ENCODE data around the gene TMEM150A. TPM values are rescaled to one million over a fixed set of nuclear protein-coding genes. Genes with fewer than 3 reads are reported as not detected.
"Not testable (repeated sequence)": the region's sequence is repeated elsewhere in the genome, so short reads cannot be mapped to it uniquely, and the experiment has no call there.

The TMEM150A gene
- total RNA-seq, 2 donors from 2014 or later, result 3.5 to 4.1 TPM

DNA sequence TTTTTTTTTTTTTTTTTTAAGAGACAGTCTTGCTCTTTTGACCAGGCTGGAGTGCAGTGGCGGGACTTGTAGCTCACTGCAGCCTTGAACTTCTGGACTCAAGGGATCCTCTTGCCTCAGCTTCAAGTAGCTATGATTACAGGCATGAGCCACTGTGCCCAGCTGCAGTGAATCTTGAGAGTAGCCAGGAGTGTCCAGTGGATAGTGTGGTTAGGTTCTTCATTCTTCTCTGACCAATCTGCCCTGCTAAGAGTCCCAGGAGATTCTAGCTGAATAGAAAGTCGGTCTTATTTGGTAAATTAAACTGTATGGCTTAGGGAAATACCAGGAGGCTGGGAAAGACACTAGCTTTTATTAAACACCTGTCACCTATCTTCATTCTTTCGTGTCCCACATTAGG lies 28.8 kb upstream of the TMEM150A start:
- Mint-ChIP-seq H3K4me3 (no peak overlapping the region), H3K27me3 (ENCODE audit: low read depth) (no peaks in the 10 kb centered on the region), H3K9me3 (no peaks in the 10 kb centered on the region), H3K4me1 (ENCODE audit: low read depth) (peaks cover 19% of the 10 kb centered on the region), H3K36me3 (ENCODE audit: insufficient read depth in 2 of 2) (peaks cover 9 to 23% of the 10 kb centered on the region in 2 donors), H3K27ac (no peak overlapping the region)
- DNase-seq (no peak), ATAC-seq (replicated peaks in 1 of 2) (no peak)

DNA sequence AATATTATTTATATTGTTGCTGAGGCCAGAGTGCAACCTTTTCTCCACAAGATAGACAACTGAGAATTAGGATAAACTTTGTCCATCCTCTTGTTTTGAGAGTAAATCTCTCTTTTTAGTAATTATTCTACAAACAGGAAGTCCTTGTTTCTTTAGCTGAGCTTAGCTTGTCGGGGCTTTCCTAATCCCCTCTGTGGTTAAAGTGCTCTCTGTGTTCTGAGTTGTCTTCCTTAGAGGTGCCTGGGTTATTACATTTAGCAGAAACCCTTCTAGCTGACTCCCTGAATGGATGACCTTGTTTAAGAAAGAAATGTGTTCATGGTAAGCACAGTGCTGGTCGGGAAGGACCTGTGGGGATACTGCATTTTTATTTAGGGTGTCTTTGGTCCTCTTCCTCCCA lies 26.2 kb upstream of the TMEM150A start:
- ATAC-seq (replicated peaks in 1 of 2) (peak; percentile 74 to 96), DNase-seq (no peak)
- Mint-ChIP-seq H3K27me3 (ENCODE audit: low read depth) (no peaks in the 10 kb centered on the region), H3K36me3 (ENCODE audit: insufficient read depth in 2 of 2) (peaks cover 9 to 34% of the 10 kb centered on the region in 2 donors), H3K27ac (peak overlapping the region; percentile 95), H3K4me1 (ENCODE audit: low read depth) (peaks cover 19% of the 10 kb centered on the region), H3K4me3 (peak overlapping the region in 1 of 2 donors; percentile 74), H3K9me3 (no peaks in the 10 kb centered on the region)

GRCh38 chr2:85623991-85624390 lies 21.5 kb upstream of the TMEM150A start:
- Mint-ChIP-seq H3K4me1 (ENCODE audit: low read depth) (peaks cover 16% of the 10 kb centered on the region), H3K9me3 (no peaks in the 10 kb centered on the region), H3K27me3 (ENCODE audit: low read depth) (no peaks in the 10 kb centered on the region), H3K36me3 (ENCODE audit: insufficient read depth in 2 of 2) (peaks cover 12 to 35% of the 10 kb centered on the region in 2 donors), H3K27ac (peak overlapping the region; percentile 34), H3K4me3 (no peak overlapping the region)
- DNase-seq (no peak), ATAC-seq (replicated peaks in 1 of 2) (no peak)

GRCh38 chr2:85621338-85621737 lies 18.8 kb upstream of the TMEM150A start:
- Mint-ChIP-seq H3K27me3 (ENCODE audit: low read depth) (no peaks in the 10 kb centered on the region), H3K27ac (peak overlapping the region; percentile 35), H3K4me1 (ENCODE audit: low read depth) (peaks cover 17% of the 10 kb centered on the region), H3K36me3 (ENCODE audit: insufficient read depth in 2 of 2) (peaks cover 12 to 36% of the 10 kb centered on the region in 2 donors), H3K4me3 (no peak overlapping the region), H3K9me3 (no peaks in the 10 kb centered on the region)
- ATAC-seq (replicated peaks in 1 of 2) (no peak), DNase-seq (no peak)

- Mint-ChIP-seq H3K27ac (no peak overlapping the region), H3K9me3 (no peaks in the 10 kb centered on the region), H3K4me3 (no peak overlapping the region), H3K27me3 (ENCODE audit: low read depth) (no peaks in the 10 kb centered on the region), H3K36me3 (ENCODE audit: insufficient read depth in 2 of 2) (peaks cover 8 to 25% of the 10 kb centered on the region in 2 donors), H3K4me1 (ENCODE audit: low read depth) (peaks cover 27% of the 10 kb centered on the region)
- ATAC-seq (replicated peaks in 1 of 2), result no peak
- DNase-seq, result no peak
These were observed 17.1 kb upstream of the TMEM150A start for GRCh38 chr2:85619617-85620016.

GRCh38 chr2:85617723-85618122 lies 15.2 kb upstream of the TMEM150A start:
- H3K27me3 Mint-ChIP-seq (ENCODE audit: low read depth); DNase-seq; ATAC-seq (replicated peaks in 1 of 2); H3K9me3 Mint-ChIP-seq: not testable (repeated sequence)
- peak overlapping the region; percentile 30 for H3K27ac Mint-ChIP-seq
- peaks cover 5 to 11% of the 10 kb centered on the region in 2 donors for H3K36me3 Mint-ChIP-seq (ENCODE audit: insufficient read depth in 2 of 2)
- H3K4me3 Mint-ChIP-seq, result peak overlapping the region; percentile 96 to 98
- H3K4me1 Mint-ChIP-seq (ENCODE audit: low read depth), result peaks cover 41% of the 10 kb centered on the region

DNA sequence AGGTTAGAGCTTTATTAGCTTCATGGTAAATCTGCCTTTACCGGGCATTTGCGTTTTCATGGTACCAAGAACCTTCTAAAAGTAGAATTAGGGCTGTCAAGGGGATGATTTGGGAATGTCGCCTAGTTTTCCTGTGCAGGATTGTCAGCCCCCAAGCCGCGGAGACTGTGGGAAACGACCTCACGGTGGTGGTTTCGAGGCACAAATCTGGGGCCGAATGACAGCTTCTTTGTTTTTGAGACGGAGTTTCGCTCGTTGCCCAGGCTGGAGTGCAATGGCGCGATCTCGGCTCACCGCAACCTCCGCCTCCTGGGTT lies 12.9 kb upstream of the TMEM150A start:
- Mint-ChIP-seq H3K4me1 (ENCODE audit: low read depth) (peaks cover 45% of the 10 kb centered on the region), H3K9me3 (no peaks in the 10 kb centered on the region), H3K27me3 (ENCODE audit: low read depth) (no peaks in the 10 kb centered on the region), H3K36me3 (ENCODE audit: insufficient read depth in 2 of 2) (peaks cover 5 to 7% of the 10 kb centered on the region in 2 donors), H3K4me3 (peak overlapping the region; percentile 10 to 96), H3K27ac (no peak overlapping the region)
- DNase-seq, result no peak
- no peak for ATAC-seq (replicated peaks in 1 of 2)

GRCh38 chr2:85614757-85615156 lies 12.3 kb upstream of the TMEM150A start:
- DNase-seq, result peak in 1 of 2 donors; percentile 43
- H3K27ac Mint-ChIP-seq; H3K9me3 Mint-ChIP-seq; ATAC-seq (replicated peaks in 1 of 2); H3K4me3 Mint-ChIP-seq; H3K27me3 Mint-ChIP-seq (ENCODE audit: low read depth); H3K36me3 Mint-ChIP-seq (ENCODE audit: insufficient read depth in 2 of 2): not testable (repeated sequence)
- peaks cover 51% of the 10 kb centered on the region for H3K4me1 Mint-ChIP-seq (ENCODE audit: low read depth)

DNA sequence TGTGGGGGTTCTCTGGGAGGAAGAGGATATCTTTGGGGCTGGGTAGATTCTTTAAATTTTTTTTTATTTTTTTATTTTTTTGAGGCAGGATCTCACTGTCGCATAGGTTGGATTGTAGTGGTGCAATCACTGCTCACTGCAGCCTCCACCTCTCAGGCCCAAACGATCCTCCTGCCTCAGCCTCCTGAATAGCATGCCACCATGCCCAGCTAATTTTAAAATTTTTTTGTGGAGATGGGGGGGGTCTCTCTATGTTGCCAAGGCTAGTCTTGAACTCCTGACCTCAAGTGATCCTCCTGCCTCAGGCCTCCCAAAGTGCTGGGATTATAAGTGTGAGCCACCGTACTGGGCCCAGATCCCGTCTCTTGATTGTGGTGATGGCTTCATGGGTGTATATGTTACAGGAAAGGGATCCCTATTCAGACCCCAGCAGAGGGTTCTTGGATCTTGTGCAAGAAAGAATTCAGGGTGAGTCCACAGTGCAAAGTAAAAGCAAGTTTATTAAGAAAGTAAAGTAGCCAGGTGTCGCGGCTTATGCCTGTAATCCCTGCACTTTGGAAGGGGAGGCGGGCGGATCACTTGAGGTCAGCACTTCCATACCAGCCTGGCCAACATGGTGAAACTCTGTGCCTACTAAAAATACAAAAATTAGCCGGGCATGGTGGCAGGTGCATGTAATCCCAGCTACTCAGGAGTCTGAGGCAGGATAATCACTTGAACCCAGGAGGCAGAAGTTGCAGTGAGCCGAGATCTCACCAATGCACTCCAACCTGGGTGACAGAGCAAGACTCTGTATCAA lies 11.4 kb upstream of the TMEM150A start:
- Mint-ChIP-seq H3K27me3 (ENCODE audit: low read depth) (no peaks in the 10 kb centered on the region), H3K4me1 (ENCODE audit: low read depth) (peaks cover 48% of the 10 kb centered on the region), H3K9me3 (no peaks in the 10 kb centered on the region), H3K36me3 (ENCODE audit: insufficient read depth in 2 of 2) (peaks cover 5 to 6% of the 10 kb centered on the region in 2 donors), H3K27ac (peak overlapping the region; percentile 50), H3K4me3 (no peak overlapping the region)
- DNase-seq (no peak), ATAC-seq (replicated peaks in 1 of 2) (no peak)

DNA sequence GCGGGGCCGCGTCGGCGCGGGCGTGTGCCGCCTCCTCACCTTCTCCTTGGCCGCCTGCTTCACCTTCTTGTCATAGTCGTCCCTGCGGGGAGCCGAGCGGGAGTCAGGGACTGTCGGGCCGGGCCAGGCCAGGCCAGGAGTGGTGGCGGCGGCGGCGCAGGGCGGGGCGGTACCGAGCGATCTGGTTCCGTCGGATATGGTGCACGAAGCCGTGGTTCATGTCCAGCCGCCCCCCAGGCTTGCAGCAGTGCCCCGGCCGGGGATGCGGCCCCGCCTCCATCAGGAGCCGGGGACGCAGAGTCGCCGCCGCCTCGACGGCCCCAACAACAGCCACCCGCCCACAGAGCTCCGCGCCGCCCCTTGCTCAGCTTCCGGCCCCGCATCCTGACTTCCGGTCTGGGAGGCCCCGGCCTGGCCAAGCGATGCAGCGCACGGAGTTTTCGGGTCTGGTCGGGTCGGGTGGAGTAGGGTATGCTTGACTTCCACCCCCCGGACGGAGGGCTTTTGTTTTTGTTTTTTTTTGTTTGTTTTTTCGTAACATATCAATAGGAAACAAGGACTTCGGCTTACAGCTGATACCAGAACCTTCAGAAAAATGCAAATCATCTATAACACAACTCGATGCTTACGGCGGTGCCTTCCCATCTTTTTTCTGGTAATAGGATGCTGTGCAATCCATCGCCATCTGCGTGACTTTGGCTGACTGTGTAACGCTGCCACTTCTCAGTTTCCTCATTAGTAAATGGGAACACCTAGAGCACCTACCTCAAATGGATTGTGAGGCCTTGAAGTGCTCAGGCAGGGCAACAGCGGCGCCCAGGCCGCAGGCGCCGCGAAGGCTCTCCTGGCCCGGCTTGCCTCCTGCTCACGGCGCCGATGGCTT lies 9.4 kb upstream of the TMEM150A start, which contains the start of gene C2orf68:
Gene C2orf68, minus strand, starts transcription at position 362 of the 883 bp plus-strand sequence. Its CDS starts 82 bp downstream, at position 280.
- Mint-ChIP-seq H3K4me3 (peak within 1 kb of the TSS; percentile 99 to 100), H3K9me3 (no peaks in the 10 kb centered on the region), H3K4me1 (ENCODE audit: low read depth) (peaks cover 36% of the 10 kb centered on the region), H3K36me3 (ENCODE audit: insufficient read depth in 2 of 2) (peaks cover 8% of the 10 kb centered on the region in 2 donors), H3K27ac (peak within 1 kb of the TSS; percentile 99), H3K27me3 (ENCODE audit: low read depth) (no peaks in the 10 kb centered on the region)
- ATAC-seq (replicated peaks in 1 of 2), result peak; percentile 76 to 82
- DNase-seq, result peak; percentile 94 to 95

GRCh38 chr2:85611217-85611704 lies 8.8 kb upstream of the TMEM150A start:
- DNase-seq, result no peak
- Mint-ChIP-seq H3K4me1 (ENCODE audit: low read depth) (peaks cover 36% of the 10 kb centered on the region), H3K4me3 (peak overlapping the region; percentile 99 to 100), H3K9me3 (no peaks in the 10 kb centered on the region), H3K36me3 (ENCODE audit: insufficient read depth in 2 of 2) (peaks cover 8% of the 10 kb centered on the region in 2 donors), H3K27me3 (ENCODE audit: low read depth) (no peaks in the 10 kb centered on the region), H3K27ac (peak overlapping the region; percentile 99)
- ATAC-seq (replicated peaks in 1 of 2), result peak in 1 of 2 donors; percentile 4

DNA sequence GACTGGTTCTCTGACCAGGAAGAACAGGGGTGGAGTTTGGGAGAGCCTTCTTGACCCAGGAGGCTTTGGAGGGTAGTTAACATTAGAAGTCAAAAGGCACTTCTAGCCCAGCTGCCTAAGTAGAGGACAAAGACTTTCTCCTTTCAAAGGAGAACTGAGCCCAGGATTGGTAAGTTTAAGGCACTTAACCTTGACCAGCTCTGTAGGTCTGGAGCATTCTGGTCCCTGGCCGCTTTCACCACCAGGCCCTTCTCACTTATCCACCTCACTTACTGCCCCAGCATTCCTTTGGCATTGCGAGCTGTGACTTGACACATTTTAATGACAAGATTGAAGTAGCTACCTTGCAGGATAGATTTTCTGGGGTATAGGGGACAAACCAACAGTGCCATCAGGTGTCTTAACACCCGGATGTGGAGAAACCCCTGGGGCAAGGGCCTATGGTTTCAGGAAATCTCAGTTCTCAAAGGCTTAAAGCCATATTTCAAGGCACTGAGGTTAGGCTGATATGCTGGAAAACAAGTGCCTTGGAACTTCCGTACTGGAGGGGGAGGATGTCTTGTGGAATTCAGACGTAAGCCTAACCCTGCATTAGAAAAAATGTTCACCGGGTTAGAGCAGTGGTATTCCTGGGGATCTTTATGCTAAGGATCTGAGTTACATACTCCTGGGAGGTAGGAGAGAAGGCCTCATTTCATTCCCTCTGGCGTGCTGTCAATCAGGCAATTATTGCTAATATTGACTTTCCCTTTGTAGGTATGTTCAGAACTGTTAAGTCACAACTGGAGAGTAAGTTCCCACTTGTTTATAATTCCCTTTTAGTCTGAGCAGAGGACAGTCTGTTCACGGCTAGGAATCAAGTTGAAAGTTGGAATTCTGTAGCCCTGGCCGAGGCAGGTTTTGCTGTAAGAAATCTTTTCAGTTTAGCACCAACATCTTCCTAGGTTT lies 5.0 kb upstream of the TMEM150A start:
- Mint-ChIP-seq H3K9me3 (no peaks in the 10 kb centered on the region), H3K4me1 (ENCODE audit: low read depth) (peaks cover 39% of the 10 kb centered on the region), H3K27me3 (ENCODE audit: low read depth) (no peaks in the 10 kb centered on the region), H3K4me3 (no peak overlapping the region), H3K36me3 (ENCODE audit: insufficient read depth in 2 of 2) (peaks cover 5 to 8% of the 10 kb centered on the region in 2 donors), H3K27ac (no peak overlapping the region)
- ATAC-seq (replicated peaks in 1 of 2) (no peak), DNase-seq (no peak)

Measured in activated T-cell treated with anti-CD3 and anti-CD28 coated beads, Interleukin-2, amount 50 U/mL, for 72 hours (primary cell).